Esophagus muscularis mucosa (tissue), 4 donors: ENCODE results near the gene MAP3K6.

Experiments used
- CTCF ChIP-seq, 3 experiments: fragments of 200-600 bp in 2 of 3; fragments of 450-650 bp in 1 of 3; sonication (generic) in 2 of 3; IDR thresholded peaks; one replicate each; pipeline ENCODE4 v1.5.1; 2017 to 2019; ENCODE audit warnings: antibody characterized with exemption in 3 of 3, mild to moderate bottlenecking in 2 of 3, moderate library complexity in 1 of 3
- EP300 ChIP-seq: sonication (generic); formaldehyde crosslinking; IDR thresholded peaks from one replicate; pipeline ENCODE4 v1.6.1; 2017; ENCODE audit warnings: antibody characterized with exemption
- POLR2A ChIP-seq: fragments of 450-650 bp; IDR thresholded peaks from one replicate; pipeline ENCODE4 v1.6.1; 2017; ENCODE audit warnings: antibody characterized with exemption, moderate library complexity, mild to moderate bottlenecking, low read depth
- POLR2AphosphoS5 ChIP-seq, 2 donors: sonication (generic); formaldehyde crosslinking; IDR thresholded peaks; one replicate each; pipeline ENCODE4 v1.6.1; 2017; ENCODE audit warnings: antibody characterized with exemption in 2 of 2

- TF ChIP-seq CTCF (IDR thresholded peaks at IDR 0.05): no peak
- no peak for TF ChIP-seq POLR2A
- TF ChIP-seq POLR2AphosphoS5 (IDR thresholded peaks at IDR 0.05): no peak
- TF ChIP-seq EP300: no peak
These were observed 41.5 kb downstream of the MAP3K6 start for GRCh38 chr1:27325286-27325685.
